Heart left ventricle (tissue), 16 donors: ENCODE data around the gene PFDN4. TPM values are rescaled to one million over a fixed set of nuclear protein-coding genes. Genes with fewer than 3 reads are reported as not detected.
"Not testable (repeated sequence)": the region's sequence is repeated elsewhere in the genome, so short reads cannot be mapped to it uniquely, and the experiment has no call there.

Experiments
- ATAC-seq, 4 donors: fragments of 200-7000 bp; cut with Tn5 transposase; one replicate each; pipeline ENCODE4 v1.9.1; 2020 to 2022; ENCODE audit warnings: moderate library complexity in 4 of 4, mild to moderate bottlenecking in 3 of 4, moderate number of reproducible peaks in 1 of 4
- DNase-seq, 5 donors: peaks; one replicate each; pipeline ENCODE4 v3.0.0-alpha.2; 2020
- H3K27ac ChIP-seq, 12 donors: fragments of 200-600 bp; sonication (generic) in 4 of 12; one replicate each; pipeline versions ENCODE4 v1.5.0 to v1.8.0; 2016 to 2022; ENCODE audit warnings: mild to moderate bottlenecking in 2 of 12
- H3K27me3 ChIP-seq, 9 donors: fragments of 200-600 bp; sonication (generic) in 2 of 9; one replicate each; pipeline versions ENCODE4 v1.5.1 to v1.8.0; 2016 to 2022; ENCODE audit warnings: mild to moderate bottlenecking in 3 of 9
- H3K36me3 ChIP-seq, 9 donors: fragments of 200-600 bp; sonication (generic) in 2 of 9; one replicate each; pipeline versions ENCODE4 v1.5.0 to v1.8.0; 2018 to 2022; ENCODE audit warnings: mild to moderate bottlenecking in 2 of 9
- H3K4me1 ChIP-seq, 12 donors: fragments of 200-600 bp; sonication (generic) in 4 of 12; one replicate each; pipeline versions ENCODE4 v1.5.0 to v1.8.0; 2016 to 2022; ENCODE audit warnings: mild to moderate bottlenecking in 3 of 12
- H3K4me3 ChIP-seq, 12 donors: fragments of 200-600 bp; sonication (generic) in 4 of 12; one replicate each; pipeline versions ENCODE4 v1.5.0 to v1.8.0; 2017 to 2022; ENCODE audit warnings: mild to moderate bottlenecking in 9 of 12, moderate library complexity in 4 of 12
- H3K9me3 ChIP-seq, 12 donors: fragments of 200-600 bp; sonication (generic) in 4 of 12; one replicate each; pipeline versions ENCODE4 v1.5.0 to v1.8.0; 2016 to 2022; ENCODE audit warnings: mild to moderate bottlenecking in 1 of 12
- POLR2A ChIP-seq, 2 donors: fragments of 450-650 bp; IDR thresholded peaks; one replicate each; pipeline ENCODE4 v1.6.1; 2017; ENCODE audit warnings: antibody characterized with exemption in 2 of 2, mild to moderate bottlenecking in 2 of 2, moderate library complexity in 2 of 2
- WGBS, 4 donors: extraction: QIAGEN DNeasy Blood & Tissue Kit in 2 of 4; methylation state at CpG; one replicate each; pipeline versions ENCODE4 v1.1.5 to v1.1.7; 2013 to 2018; 5-methylcytosine and 5-hydroxymethylcytosine counted together
- intact Hi-C, 10 donors: fragments of 100-400 bp; cut with DNase I; formaldehyde crosslinking; loops; one replicate each; pipeline versions ENCODE4 v1.11.1 to v1.14.2; 2022
- polyA plus RNA-seq, 2 donors: library from polyadenylated mRNA; stranded (reverse); fragments of 200-250 nt; gene quantifications; one replicate each; pipeline ENCODE4 v1.2.3, GENCODE V29; 2013
- total RNA-seq, 9 donors: library from RNA; depleted of rRNA in 2 of 9; stranded (reverse); fragments of >200 nt in 2 of 9; fragmentation: NEBNext Ultra II Directional in 3 of 9; extraction: Animal tissue kit (Norgen Biotek cat#: 25700) in 3 of 9; gene quantifications; one replicate each; pipeline versions ENCODE4 v1.1.0 to v1.2.4, GENCODE V29; 2016 to 2023
- TF ChIP-seq, protein P1 (sequence below), 12 donors: fragments of 200-600 bp; sonication (generic) in 4 of 12; IDR thresholded peaks; one replicate each; pipeline versions ENCODE4 v1.5.0 to v1.8.0; 2018 to 2022; ENCODE audit warnings: antibody characterized with exemption in 12 of 12, mild to moderate bottlenecking in 5 of 12
- donor health status: ischemic (EF 13 %, LVEDD 7.1; RV severe dilation, severe dysfunction).
- donor health status: healthy with polysubstance abuse.
- donor health status: DM: no; HTN: yes; CAD: no.
- donor health status: DM: no; HTN: no; CAD: no.
- donor health status: ischemic (EF 25% LVEDD 6.9; RV normal size, moderate dysfunction).
- donor health status: ischemic (EF 25% LVEDD 5.7; RV mildly dilated, moderate dysfunction).
- donor health status: healthy.
- donor health status: DM: yes; HTN: yes; CAD: no.
- donor health status: ischemic (EF 35%, LVEDD 5.7; RV mildly dilated, moderate dysfunction).
- donor health status: nonischemic (EF 11% LVEDD 7.7; RV severe dilation, severe dysfunction).
- donor health status: DM: yes; HTN: yes; CAD: no.
- donor health status: PGD.
- donor health status: ischemic (EF 29% LVEDD 5.4; RV normal size, mild dysfunction).
- donor health status: nonischemic (EF 23%, LVEDD 6.1; RV moderate dilation, normal function).

The PFDN4 gene
- total and polyA plus RNA-seq, 11 donors = 21.0 to 92.0 (median 28.5) TPM

GRCh38 chr20:54223285-54223684 lies 15.4 kb downstream of the PFDN4 start:
- H3K36me3 ChIP-seq = peaks cover 0 to 16% (median 0%) of the 10 kb centered on the region in 9 donors
- no peak overlapping the region for H3K4me3 ChIP-seq
- no peak overlapping the region for H3K27ac ChIP-seq
- DNase-seq (no peak), ATAC-seq (peak in 1 of 4 donors; percentile 18)
- intact Hi-C loops = loop anchor here in 7 of 10 donors (2.0 to 10.0 kb wide), 4 partner anchors 252 to 424 kb away; partner anchors contain the start of gene DOK5 (in 3 of the 7)
- H3K27me3 ChIP-seq = no peaks in the 10 kb centered on the region
- H3K9me3 ChIP-seq = no peaks in the 10 kb centered on the region
- peaks cover 0 to 24% (median 11%) of the 10 kb centered on the region in 12 donors for H3K4me1 ChIP-seq
- WGBS, 4 donors = 74 to 82% (median 80%) methylated on average over 5 of the region's 5 CpGs
- TF ChIP-seq, protein P1, sequence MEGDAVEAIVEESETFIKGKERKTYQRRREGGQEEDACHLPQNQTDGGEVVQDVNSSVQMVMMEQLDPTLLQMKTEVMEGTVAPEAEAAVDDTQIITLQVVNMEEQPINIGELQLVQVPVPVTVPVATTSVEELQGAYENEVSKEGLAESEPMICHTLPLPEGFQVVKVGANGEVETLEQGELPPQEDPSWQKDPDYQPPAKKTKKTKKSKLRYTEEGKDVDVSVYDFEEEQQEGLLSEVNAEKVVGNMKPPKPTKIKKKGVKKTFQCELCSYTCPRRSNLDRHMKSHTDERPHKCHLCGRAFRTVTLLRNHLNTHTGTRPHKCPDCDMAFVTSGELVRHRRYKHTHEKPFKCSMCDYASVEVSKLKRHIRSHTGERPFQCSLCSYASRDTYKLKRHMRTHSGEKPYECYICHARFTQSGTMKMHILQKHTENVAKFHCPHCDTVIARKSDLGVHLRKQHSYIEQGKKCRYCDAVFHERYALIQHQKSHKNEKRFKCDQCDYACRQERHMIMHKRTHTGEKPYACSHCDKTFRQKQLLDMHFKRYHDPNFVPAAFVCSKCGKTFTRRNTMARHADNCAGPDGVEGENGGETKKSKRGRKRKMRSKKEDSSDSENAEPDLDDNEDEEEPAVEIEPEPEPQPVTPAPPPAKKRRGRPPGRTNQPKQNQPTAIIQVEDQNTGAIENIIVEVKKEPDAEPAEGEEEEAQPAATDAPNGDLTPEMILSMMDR (IDR thresholded peaks at IDR 0.05) = no peak
- TF ChIP-seq POLR2A (IDR thresholded peaks at IDR 0.05) = no peak

GRCh38 chr20:54223751-54224150 lies 15.9 kb downstream of the PFDN4 start:
- WGBS, 4 donors = 40 to 56% (median 51%) methylated on average over 4 of the region's 4 CpGs
- intact Hi-C loops = loop anchor here in 7 of 10 donors (2.0 to 10.0 kb wide), 4 partner anchors 251 to 424 kb away; partner anchors contain the start of gene DOK5 (in 3 of the 7)
- no peaks in the 10 kb centered on the region for H3K27me3 ChIP-seq
- H3K27ac ChIP-seq = no peak overlapping the region
- H3K36me3 ChIP-seq = peaks cover 0 to 13% (median 0%) of the 10 kb centered on the region in 9 donors
- DNase-seq (no peak), ATAC-seq (no peak)
- peaks cover 0 to 19% (median 7%) of the 10 kb centered on the region in 12 donors for H3K4me1 ChIP-seq
- no peaks in the 10 kb centered on the region for H3K9me3 ChIP-seq
- TF ChIP-seq, protein P1 (IDR thresholded peaks at IDR 0.05) = no peak
- no peak for TF ChIP-seq POLR2A (IDR thresholded peaks at IDR 0.05)
- no peak overlapping the region for H3K4me3 ChIP-seq

DNA sequence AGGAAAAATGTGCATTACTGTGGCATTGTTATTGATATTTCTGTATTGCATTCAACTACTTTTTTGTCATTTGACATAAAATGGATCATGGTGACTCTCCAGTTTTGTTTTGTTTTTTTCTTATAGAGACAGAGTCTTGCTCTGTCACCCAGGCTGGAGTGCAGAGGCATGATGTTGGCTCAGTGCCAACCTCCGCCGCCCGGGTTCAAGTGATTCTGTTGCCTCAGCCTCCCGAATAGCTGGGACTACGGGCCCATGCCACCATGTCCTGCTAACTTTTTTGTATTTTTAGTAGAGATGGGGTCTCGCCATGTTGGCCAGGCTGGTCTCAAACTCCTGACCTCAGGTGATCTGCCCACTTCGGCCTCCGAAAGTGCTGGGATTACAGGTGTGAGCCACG lies 16.8 kb downstream of the PFDN4 start:
- not testable (repeated sequence) for H3K4me3 ChIP-seq, H3K9me3 ChIP-seq, ATAC-seq, H3K36me3 ChIP-seq, H3K27ac ChIP-seq, H3K27me3 ChIP-seq, DNase-seq
- 82 to 95% (median 90%) methylated on average over 9 of the region's 9 CpGs for WGBS, 4 donors
- H3K4me1 ChIP-seq = peaks cover 0 to 14% (median under 1%) of the 10 kb centered on the region in 12 donors
- intact Hi-C loops = loop anchor here in 5 of 10 donors (5.0 to 10.0 kb wide), 3 partner anchors 250 to 423 kb away; partner anchors contain the start of gene DOK5 (in 3 of the 5)

GRCh38 chr20:54227241-54227640 lies 19.4 kb downstream of the PFDN4 start:
- intact Hi-C loops = loop anchor here in 2 of 10 donors (10.0 kb wide), 1 partner anchor 248 kb away; the partner anchor contains the start of gene DOK5 (in 2 of the 2)
- no peak for ATAC-seq

More at GRCh38 chr20:54227241-54227640, 19.4 kb downstream of the PFDN4 start:
- Histone ChIP-seq H3K9me3 (peaks cover 0 to under 1% (median 0%) of the 10 kb centered on the region in 12 donors), H3K36me3 (no peaks in the 10 kb centered on the region), H3K4me3 (no peak overlapping the region), H3K27me3 (no peaks in the 10 kb centered on the region), H3K27ac (no peak overlapping the region), H3K4me1 (peaks cover 0 to 4% (median 0%) of the 10 kb centered on the region in 12 donors)
- no peak for DNase-seq
- TF ChIP-seq, protein P1 (IDR thresholded peaks at IDR 0.05) = no peak
- no peak for TF ChIP-seq POLR2A (IDR thresholded peaks at IDR 0.05)
